ENCODE measurements around the gene CASQ2. TPM values are rescaled to one million over a fixed set of nuclear protein-coding genes. Genes with fewer than 3 reads are reported as not detected.

Gene CASQ2
- polyA plus RNA-seq, 1 of the 3 experiments (the other 2 are of a cell fraction), result not detected

DNA sequence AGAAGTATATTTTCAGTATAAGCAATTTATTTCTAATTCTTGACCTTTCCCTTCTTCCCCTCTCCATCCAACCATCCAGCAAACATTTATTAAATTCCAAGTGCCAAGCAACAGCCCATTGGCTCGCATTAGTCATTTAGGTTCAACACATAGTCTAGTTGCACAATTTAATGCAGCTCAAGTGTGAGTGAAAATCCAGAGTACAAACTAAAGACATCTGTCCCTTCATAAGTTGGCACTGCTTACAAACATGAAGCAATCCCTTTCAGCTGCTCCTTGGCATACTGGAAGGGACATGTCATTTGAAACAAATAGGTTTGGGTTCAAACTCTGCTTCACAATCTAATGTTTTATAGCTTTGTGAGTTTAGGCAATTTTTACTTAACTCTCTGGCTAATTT, 10.7 kb downstream of the CASQ2 start (continued):
- TF ChIP-seq, protein P1, sequence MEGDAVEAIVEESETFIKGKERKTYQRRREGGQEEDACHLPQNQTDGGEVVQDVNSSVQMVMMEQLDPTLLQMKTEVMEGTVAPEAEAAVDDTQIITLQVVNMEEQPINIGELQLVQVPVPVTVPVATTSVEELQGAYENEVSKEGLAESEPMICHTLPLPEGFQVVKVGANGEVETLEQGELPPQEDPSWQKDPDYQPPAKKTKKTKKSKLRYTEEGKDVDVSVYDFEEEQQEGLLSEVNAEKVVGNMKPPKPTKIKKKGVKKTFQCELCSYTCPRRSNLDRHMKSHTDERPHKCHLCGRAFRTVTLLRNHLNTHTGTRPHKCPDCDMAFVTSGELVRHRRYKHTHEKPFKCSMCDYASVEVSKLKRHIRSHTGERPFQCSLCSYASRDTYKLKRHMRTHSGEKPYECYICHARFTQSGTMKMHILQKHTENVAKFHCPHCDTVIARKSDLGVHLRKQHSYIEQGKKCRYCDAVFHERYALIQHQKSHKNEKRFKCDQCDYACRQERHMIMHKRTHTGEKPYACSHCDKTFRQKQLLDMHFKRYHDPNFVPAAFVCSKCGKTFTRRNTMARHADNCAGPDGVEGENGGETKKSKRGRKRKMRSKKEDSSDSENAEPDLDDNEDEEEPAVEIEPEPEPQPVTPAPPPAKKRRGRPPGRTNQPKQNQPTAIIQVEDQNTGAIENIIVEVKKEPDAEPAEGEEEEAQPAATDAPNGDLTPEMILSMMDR (IDR thresholded peaks at IDR 0.05), result no peak
- TF ChIP-seq, protein P2, sequence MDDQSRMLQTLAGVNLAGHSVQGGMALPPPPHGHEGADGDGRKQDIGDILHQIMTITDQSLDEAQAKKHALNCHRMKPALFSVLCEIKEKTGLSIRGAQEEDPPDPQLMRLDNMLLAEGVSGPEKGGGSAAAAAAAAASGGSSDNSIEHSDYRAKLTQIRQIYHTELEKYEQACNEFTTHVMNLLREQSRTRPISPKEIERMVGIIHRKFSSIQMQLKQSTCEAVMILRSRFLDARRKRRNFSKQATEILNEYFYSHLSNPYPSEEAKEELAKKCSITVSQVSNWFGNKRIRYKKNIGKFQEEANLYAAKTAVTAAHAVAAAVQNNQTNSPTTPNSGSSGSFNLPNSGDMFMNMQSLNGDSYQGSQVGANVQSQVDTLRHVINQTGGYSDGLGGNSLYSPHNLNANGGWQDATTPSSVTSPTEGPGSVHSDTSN (IDR thresholded peaks at IDR 0.05), result no peak
- TF ChIP-seq, protein P3, sequence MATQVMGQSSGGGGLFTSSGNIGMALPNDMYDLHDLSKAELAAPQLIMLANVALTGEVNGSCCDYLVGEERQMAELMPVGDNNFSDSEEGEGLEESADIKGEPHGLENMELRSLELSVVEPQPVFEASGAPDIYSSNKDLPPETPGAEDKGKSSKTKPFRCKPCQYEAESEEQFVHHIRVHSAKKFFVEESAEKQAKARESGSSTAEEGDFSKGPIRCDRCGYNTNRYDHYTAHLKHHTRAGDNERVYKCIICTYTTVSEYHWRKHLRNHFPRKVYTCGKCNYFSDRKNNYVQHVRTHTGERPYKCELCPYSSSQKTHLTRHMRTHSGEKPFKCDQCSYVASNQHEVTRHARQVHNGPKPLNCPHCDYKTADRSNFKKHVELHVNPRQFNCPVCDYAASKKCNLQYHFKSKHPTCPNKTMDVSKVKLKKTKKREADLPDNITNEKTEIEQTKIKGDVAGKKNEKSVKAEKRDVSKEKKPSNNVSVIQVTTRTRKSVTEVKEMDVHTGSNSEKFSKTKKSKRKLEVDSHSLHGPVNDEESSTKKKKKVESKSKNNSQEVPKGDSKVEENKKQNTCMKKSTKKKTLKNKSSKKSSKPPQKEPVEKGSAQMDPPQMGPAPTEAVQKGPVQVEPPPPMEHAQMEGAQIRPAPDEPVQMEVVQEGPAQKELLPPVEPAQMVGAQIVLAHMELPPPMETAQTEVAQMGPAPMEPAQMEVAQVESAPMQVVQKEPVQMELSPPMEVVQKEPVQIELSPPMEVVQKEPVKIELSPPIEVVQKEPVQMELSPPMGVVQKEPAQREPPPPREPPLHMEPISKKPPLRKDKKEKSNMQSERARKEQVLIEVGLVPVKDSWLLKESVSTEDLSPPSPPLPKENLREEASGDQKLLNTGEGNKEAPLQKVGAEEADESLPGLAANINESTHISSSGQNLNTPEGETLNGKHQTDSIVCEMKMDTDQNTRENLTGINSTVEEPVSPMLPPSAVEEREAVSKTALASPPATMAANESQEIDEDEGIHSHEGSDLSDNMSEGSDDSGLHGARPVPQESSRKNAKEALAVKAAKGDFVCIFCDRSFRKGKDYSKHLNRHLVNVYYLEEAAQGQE (IDR thresholded peaks at IDR 0.05; ENCODE audit: low read depth, low read length), result no peak
- TF ChIP-seq SMC3 (IDR thresholded peaks at IDR 0.05; ENCODE audit: low read depth, low read length) (no peak), RXRA (IDR thresholded peaks at IDR 0.05; ENCODE audit: borderline replicate concordance, low read depth) (no peak)

DNA sequence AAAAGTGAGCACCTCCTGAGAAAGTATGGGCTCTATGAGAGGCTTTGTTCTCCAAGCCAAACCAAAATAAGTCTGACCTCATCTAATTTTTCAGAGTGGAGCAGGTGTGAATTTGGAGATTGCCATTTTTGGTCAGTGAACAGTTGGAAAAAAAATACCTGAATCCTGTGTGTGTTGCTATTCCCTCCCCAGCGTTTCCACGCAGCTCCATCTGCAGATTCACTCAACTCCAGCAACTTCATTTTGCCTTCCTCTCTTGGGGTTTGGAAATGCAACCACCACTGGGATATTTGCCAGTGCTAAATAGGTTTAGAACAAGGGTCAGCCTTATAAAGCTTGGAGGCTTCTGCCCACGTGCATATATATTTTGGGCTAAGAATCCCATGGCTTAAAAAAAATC, 11.2 kb downstream of the CASQ2 start:
- 35% methylated on average over 3 of the region's 3 CpGs for WGBS (ENCODE audit: low lambda C conversion rate)
- Histone ChIP-seq H3K4me2 (no peak overlapping the region), H3K27me3 (ENCODE audit: insufficient read depth) (peaks cover 9% of the 10 kb centered on the region; the same call in 1 of the 2 replicates), H3K36me3 (replicated peaks in 1 of 2; ENCODE audit: control insufficient read depth in 1 of 2, insufficient read depth in 2 of 2, low read length in 1 of 2) (no peaks in the 10 kb centered on the region), H3K4me3 (ENCODE audit: low read depth in 2 of 2, low read length in 1 of 2) (no peak overlapping the region), H3K27ac (ENCODE audit: low read depth in 2 of 2, low read length in 1 of 2) (no peak overlapping the region), H3K4me1 (ENCODE audit: control insufficient read depth in 1 of 2, insufficient read depth in 2 of 2, low read depth in 1 of 2, low read length in 1 of 2) (no peaks in the 10 kb centered on the region), H3K9ac (no peak overlapping the region), H3F3A (replicated peaks; ENCODE audit: insufficient read depth) (no peaks in the 10 kb centered on the region), H2AFZ (ENCODE audit: low read depth) (no peak overlapping the region), H3K9me3 (no peaks in the 10 kb centered on the region), H4K20me1 (ENCODE audit: insufficient read depth) (no peaks in the 10 kb centered on the region), H3K79me2 (ENCODE audit: insufficient read depth) (no peaks in the 10 kb centered on the region), H3K9me2 (no peaks in the 10 kb centered on the region)
- DNase-seq, result no peak
- CTCF ChIA-PET, result interaction anchor here (1.8 kb wide), 1 partner anchor 14 kb away, joined by 5 read pairs; no protein-coding TSS in a partner anchor
- no peak for TF ChIP-seq JUND (IDR thresholded peaks at IDR 0.05)
- TF ChIP-seq SMC3 (IDR thresholded peaks at IDR 0.05; ENCODE audit: low read depth, low read length), result no peak
- TF ChIP-seq, protein P4, sequence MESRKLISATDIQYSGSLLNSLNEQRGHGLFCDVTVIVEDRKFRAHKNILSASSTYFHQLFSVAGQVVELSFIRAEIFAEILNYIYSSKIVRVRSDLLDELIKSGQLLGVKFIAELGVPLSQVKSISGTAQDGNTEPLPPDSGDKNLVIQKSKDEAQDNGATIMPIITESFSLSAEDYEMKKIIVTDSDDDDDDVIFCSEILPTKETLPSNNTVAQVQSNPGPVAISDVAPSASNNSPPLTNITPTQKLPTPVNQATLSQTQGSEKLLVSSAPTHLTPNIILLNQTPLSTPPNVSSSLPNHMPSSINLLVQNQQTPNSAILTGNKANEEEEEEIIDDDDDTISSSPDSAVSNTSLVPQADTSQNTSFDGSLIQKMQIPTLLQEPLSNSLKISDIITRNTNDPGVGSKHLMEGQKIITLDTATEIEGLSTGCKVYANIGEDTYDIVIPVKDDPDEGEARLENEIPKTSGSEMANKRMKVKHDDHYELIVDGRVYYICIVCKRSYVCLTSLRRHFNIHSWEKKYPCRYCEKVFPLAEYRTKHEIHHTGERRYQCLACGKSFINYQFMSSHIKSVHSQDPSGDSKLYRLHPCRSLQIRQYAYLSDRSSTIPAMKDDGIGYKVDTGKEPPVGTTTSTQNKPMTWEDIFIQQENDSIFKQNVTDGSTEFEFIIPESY (IDR thresholded peaks at IDR 0.05; ENCODE audit: borderline replicate concordance, low read depth), result no peak
- TF ChIP-seq RXRA (IDR thresholded peaks at IDR 0.05; ENCODE audit: borderline replicate concordance, low read depth), result no peak
- TF ChIP-seq, protein P5, sequence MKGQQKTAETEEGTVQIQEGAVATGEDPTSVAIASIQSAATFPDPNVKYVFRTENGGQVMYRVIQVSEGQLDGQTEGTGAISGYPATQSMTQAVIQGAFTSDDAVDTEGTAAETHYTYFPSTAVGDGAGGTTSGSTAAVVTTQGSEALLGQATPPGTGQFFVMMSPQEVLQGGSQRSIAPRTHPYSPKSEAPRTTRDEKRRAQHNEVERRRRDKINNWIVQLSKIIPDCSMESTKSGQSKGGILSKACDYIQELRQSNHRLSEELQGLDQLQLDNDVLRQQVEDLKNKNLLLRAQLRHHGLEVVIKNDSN (IDR thresholded peaks at IDR 0.05; ENCODE audit: borderline replicate concordance, low read depth), result no peak
- TF ChIP-seq MEF2A (IDR thresholded peaks at IDR 0.05; ENCODE audit: borderline replicate concordance, low read depth), result no peak
- POLR2A ChIA-PET, result no interaction called here

All from SK-N-SH (cell line).